ENCODE measurements around the gene KIF26A.
"Not testable (repeated sequence)": the region's sequence is repeated elsewhere in the genome, so short reads cannot be mapped to it uniquely, and the experiment has no call there.

KIF26A gene

GRCh38 chr14:104145826-104146601, 7.6 kb downstream of the KIF26A start:
- no peak for DNase-seq

- DNase-seq, result no peak
Observed at GRCh38 chr14:104146651-104147345, 8.4 kb downstream of the KIF26A start.

GRCh38 chr14:104147346-104148125, 9.1 kb downstream of the KIF26A start:
- no peak for DNase-seq

GRCh38 chr14:104148433-104149277, 10.3 kb downstream of the KIF26A start:
- no peak for DNase-seq

GRCh38 chr14:104149278-104149595, 10.8 kb downstream of the KIF26A start:
- DNase-seq, result no peak

GRCh38 chr14:104149617-104150135, 11.3 kb downstream of the KIF26A start:
- no peak for DNase-seq

- no peak for DNase-seq
Observed at GRCh38 chr14:104150136-104151025, 12.0 kb downstream of the KIF26A start.

GRCh38 chr14:104151026-104151381, 12.6 kb downstream of the KIF26A start:
- DNase-seq, result no peak

- no peak for DNase-seq
Observed at GRCh38 chr14:104151566-104152245, 13.3 kb downstream of the KIF26A start.

- no peak for DNase-seq
Observed at GRCh38 chr14:104152246-104152575, 13.8 kb downstream of the KIF26A start.

- no peak for DNase-seq
Observed at GRCh38 chr14:104152686-104153393, 14.5 kb downstream of the KIF26A start.

GRCh38 chr14:104153394-104153755, 15.0 kb downstream of the KIF26A start:
- not testable (repeated sequence) for DNase-seq

- no peak for DNase-seq
Observed at GRCh38 chr14:104154246-104154645, 15.9 kb downstream of the KIF26A start.

- DNase-seq, result no peak
Observed at GRCh38 chr14:104155513-104155912, 17.1 kb downstream of the KIF26A start.

GRCh38 chr14:104156142-104156541, 17.8 kb downstream of the KIF26A start:
- DNase-seq, result no peak

- no peak for DNase-seq
Observed at GRCh38 chr14:104157016-104157928, 18.9 kb downstream of the KIF26A start.

GRCh38 chr14:104158827-104159798, 20.7 kb downstream of the KIF26A start:
- no peak for DNase-seq

- no peak for DNase-seq
Observed at GRCh38 chr14:104159990-104160389, 21.6 kb downstream of the KIF26A start.

Measured in CD4-positive, alpha-beta T cell treated with Interleukin-17A for 4 hours (primary cell).